Stimulated activated CD8-positive, alpha-beta memory T cell treated with anti-CD3 and anti-CD28 coated beads, Interleukin-12 subunit alpha, Interleukin-12 subunit beta, amount 100 ng/mL, for 1 hour (primary cell): ENCODE measurements around the gene XXYLT1.

ENCODE experiments used
- DNase-seq: peaks from one replicate; pipeline ENCODE4 v3.0.0-alpha.2; 2020; ENCODE audit warnings: low read depth

Gene XXYLT1

DNA sequence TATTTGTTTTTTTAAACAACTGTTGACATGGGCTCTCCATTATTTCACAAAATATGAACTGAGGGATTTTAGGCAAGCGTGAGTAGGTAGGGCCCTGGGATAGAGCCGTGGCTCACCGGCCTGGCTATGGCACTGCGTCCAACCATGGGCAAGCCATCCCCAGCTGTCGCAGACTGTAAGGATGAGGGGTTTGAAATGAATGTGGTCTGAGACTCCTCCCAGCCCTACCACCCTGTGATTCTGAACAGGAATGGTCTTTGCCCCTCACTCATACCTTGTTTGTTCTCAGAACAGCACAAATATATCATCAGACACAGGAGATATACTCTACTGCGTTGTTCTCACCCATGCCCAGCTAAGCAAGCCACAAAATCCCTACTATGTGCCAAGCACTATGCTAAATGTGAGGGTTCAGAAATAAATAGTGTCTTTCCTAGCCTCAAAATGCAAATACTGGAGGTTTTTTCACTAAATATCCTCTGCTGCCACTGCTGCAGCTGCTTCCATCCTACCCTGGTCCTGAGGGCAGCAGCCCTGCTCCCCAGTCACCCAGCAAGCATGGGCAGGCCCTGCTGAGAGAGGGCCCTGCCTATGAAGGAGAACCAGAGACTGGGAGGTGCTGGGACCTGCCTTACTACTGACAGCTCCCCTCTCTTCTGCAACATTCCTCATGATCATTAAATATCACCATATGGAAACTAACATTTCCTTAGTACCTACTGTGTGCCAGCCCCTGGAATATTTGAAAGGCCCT is 102.8 kb downstream of the XXYLT1 start:
- no peak for DNase-seq

DNA sequence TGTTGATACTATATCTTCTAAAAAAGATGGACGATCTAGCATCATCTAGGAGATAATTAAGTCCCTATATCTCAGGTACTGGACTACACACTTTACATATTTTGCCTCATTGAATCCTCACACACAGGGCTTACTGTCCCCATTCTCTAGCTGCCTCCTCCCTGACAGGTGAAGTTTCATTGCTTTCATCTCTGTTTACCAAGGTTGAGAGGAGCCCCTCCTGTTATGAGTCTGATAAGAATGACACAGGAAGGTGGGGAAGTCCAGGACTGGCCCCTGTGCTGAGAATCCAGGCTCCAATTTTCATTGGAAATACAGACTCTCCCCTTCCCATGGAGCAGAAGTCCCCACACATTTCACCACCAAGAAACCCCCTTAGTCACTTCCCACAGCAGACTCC is 105.2 kb downstream of the XXYLT1 start:
- no peak for DNase-seq

DNA sequence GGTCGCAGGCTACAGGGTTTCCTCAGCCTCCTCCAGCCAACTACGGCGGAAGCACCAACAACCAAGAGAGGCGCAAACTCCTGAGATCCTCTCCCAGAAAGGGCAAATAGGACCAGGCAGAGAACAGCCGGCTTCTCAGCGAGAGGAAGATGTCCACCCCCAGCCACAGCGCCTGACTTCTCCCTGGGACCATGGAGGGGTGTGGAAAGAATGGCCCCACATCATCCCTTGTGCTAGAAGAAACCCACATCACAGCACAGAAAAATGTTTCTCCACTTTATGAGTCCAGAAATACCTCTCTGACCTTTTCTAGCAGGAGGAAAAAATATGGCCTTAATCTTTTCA is 105.7 kb downstream of the XXYLT1 start:
- DNase-seq = no peak

DNA sequence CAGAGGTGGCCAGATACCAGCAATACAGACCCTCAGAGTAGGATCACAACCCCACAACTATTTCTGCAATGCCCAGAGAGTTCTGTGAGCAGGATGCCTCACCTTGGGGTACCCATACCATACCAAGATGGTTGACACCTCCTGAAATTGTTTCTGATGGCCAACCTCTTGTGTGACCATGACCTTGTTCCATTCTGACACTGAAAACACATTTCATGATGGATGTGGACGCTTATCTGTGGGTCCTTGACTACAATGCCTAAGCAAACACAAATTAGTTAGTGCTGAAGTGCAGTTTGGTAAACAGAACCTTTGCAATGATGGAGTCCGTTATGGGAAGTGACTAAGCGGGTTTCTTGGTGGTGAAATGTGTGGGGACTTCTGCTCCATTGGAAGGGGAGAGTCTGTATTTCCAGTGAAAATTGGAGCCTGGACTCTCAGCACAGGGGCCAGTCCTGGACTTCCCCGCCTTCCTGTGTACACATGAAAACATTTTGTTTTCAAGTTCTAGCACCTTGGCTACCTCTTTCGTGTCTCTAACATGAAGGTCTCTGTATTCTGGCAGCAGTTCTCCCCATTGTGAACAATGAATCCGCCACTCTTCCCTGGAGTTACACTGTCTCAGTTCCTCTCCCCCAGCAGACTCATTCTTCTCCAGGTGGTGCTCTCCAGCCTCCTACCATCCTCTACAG is 106.2 kb downstream of the XXYLT1 start:
- DNase-seq = no peak

DNA sequence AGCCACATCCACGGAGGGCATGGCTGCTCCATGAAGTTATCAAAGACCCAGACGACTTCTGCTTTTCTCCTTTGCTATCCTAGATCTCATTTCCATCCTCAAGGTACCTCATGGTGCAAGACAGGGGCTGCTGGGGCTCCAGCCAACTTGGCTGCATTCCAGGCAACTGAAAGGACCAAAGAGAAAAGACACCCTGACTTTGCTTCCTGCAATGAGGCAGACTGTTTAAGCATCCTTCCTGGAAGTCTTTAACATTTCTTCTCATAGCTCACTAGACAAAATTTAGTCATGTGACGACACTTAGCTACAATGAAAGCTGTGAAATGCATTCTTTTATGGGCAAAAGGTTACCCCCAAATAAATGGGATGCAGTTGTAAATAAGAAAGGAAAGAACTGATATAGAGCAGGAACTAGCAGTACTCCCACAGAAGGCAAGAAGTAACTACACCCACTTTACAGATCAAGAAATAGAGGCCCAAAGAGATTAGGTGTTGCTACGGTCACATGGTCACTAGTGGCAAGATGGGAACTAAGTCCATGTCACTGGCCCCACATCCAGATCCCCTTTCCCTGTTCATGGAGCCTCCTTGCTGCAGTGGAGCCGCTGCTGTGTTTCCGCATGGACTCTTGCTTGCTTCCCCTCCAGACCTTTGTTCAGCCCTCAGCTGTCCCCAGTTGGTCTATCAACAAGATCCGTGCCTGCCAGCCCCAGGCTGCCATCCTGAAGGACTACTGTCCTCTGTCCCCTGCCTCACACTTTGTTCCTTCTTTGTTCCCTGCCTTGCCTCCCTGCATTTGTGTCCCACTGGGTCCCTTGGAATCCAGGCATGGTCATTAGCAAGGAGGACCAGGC is 107.0 kb downstream of the XXYLT1 start:
- DNase-seq = no peak

DNA sequence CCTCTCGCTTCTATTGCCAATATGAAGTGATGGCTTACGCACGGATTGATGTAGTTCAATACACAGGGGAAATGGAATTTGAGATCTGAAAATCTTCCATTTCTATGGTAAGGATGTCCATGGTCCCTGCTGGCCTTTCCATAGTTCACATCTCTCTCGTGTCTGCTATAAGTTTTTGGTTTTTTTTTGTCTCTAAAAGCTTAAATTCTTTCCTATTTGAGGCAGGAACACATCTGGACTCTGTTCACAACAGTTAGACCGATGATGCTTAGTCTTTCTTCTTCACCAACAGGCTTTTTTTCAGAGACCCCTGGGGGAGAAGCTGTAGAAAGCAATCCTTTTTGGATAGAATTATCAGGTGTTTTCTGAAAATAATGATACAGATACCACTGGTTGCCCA is 108.1 kb downstream of the XXYLT1 start:
- DNase-seq = no peak

DNA sequence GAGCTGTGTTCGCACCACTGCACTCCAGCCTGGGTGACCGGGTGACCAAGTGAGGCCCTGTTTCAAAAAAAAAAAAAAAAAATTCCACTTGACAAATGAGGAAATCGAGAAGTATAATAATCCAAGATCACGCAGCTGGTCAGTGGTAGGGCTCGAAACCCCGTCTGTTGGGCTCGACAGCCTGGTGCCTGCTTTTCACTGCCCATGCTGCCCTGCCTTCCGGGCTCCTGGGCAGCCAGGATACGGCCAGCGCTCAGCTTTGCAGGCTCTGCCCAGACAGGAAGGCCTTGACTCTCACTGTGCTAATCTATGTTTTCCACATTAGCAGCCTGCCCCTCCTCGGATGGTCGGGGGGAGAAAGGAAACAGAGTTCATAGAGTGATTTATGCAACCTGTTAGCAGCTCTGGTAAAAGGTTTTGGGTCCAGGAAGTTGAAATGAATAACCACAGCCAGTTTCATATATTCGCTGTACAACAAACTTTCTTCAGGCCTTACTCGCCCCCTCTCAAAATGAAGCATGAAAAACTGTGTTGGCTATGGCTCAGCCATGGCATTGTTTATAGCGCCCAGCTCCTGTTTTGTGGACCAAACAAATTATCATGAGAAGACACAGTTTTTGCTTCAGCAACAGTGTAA is 108.8 kb downstream of the XXYLT1 start:
- DNase-seq = no peak

DNA sequence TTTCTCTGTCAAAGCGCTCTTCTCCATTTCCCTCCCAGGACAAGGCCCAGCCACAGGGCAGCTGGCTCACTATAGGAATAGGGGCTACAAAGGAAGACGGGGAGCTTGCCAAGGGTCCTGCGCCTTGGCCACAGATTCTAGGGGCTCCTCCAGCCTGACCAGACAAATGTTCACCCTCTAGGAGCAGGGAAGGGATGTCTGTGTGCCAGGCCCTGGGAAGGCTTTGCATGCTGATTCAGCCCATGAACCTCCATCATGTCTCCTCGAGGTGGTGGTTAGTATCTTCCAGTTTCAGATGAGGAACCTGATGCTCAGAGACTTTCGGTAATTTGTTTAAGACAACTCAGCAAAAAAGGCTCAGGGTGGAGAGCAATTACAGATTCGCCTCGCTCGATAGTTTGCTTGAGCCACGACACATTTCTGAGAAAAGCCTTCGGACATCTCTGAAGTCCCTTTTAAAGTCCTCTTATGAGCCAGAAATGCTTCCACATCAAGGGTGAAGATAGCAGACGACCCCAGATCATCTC is 110.0 kb downstream of the XXYLT1 start:
- DNase-seq = no peak

DNA sequence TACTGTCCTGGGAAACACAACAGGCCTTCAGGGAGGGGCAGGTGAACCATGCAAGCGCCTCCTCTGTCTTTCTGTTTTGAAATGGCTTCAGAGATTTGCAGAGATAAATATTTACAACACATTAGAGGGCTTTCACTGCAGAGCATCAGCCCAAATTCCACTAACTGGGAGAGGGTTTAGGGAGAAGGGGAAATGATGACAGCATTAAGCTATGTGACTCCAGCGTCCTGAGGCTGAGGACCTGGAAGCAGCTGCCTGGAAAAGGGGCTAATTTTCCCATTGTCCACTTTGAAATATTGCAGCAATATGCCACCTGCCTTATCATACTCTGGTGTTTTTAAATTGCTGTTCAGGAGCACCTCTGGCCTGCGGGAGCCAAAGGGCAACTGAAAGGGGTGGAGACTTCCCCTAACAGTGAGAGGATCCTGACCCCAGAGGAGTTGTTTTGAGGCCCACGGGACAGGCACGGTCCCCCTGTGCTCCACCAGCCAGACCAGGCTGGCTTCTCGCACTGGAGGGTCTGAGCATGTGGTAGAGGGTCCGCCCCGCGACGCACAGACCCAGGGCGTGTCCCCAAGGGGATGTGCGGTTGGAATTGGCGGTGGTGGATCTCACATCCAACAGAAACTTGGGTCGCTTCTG is 110.6 kb downstream of the XXYLT1 start:
- DNase-seq = no peak

DNA sequence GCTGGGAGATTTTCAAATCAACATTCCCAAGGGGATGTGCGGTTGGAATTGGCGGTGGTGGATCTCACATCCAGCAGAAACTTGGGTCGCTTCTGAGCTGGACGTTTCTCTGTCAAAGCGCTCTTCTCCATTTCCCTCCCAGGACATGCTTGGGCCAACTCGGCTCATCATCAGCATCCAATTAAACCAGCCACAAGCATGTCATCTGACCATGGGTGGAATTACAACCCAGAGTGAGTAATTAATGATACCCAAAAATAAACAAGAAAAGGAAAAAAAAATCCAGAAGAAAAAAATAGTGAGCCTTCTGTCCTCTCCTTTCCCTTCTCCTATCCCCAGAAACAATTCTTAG is 111.2 kb downstream of the XXYLT1 start:
- no peak for DNase-seq

DNA sequence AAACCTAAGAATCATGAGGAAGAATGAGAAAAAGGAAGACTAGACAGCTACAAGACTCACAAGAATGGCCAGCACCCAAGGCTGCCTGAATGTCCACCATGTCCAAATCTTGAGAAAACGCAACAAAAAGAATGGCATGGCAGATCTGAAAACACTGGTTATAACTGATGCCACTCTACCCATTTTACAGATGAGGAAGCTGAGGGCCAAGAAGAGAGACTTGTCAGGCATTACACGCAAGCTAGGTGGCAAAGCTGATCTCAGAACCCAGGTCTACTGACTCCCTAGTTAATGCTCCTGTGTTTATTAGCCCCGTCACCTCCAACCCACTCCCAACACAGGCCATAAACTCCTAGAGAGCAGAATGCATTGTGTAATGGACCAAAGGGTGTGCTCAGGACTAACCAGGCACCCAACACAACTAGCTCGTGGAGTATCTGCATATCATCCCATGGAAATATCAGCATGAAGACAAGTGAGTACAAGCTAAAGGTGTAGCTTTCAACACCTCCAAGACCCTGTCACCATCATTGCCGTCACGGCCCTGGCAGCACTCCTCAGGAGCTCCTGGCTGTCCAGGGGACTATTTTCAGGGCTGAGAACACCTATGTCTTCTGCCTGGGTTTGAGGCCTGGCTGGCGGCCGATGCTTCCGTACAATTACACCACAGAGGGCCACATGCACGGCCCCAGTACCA is 111.7 kb downstream of the XXYLT1 start:
- no peak for DNase-seq

DNA sequence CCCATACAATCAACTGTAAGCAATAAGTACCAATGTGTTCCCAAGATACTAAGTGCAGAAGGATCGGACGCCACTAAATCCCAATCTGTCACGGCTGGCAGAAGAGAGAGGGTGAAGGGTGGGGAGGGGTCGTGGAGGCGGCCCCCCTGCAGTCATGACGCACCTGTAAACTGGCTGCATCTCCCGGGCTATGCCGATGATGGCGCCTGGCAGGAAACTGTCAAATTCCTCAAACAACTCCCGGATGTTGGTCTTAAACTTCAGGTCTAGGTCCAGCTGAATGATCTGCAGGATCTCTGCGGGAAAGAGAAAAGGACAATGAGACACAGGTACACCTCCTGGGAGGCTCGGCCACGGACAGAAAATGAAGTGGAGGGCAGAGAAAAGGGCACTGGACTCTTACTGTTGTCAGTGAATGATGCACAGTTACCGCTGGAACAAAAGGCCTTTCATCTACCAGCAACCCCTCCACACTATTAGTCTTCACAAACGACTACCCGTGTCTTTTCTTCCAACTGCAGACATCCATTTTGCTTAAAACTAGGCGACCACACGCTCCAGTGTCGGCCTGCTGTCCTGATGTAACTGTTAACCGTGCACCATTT is 114.6 kb downstream of the XXYLT1 start:
- DNase-seq = no peak

DNA sequence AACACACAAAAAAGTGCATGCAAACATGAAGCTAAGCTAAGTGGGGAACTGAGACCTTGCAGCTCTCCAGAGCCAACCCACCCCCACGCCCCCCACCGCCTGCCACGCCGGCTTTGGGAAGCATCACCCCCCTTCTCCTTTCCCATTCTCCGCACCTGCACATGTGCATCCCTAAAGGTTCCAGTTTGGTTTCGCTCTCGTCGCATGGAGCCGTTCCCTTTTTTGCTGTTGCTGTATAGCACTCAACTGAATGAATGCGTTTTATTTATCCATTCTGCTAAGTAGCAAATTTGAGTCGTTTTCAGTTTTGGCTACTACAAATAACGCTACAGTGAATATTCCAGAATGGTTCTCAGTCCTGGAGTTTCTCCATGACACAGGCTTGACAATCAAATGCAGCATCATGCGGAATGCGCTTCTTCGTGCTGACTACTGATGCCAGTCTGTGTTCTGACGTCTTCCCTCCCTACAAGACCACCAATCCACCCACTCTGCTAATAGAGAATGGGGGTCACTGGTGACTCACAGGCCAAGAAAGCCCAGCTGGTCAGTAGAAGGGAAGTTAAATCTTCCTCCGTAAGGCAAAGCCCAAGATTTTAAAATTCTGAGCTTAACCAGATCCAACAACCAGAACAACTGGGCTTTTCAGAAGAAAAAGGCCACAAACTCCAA is 115.3 kb downstream of the XXYLT1 start:
- DNase-seq = no peak

DNA sequence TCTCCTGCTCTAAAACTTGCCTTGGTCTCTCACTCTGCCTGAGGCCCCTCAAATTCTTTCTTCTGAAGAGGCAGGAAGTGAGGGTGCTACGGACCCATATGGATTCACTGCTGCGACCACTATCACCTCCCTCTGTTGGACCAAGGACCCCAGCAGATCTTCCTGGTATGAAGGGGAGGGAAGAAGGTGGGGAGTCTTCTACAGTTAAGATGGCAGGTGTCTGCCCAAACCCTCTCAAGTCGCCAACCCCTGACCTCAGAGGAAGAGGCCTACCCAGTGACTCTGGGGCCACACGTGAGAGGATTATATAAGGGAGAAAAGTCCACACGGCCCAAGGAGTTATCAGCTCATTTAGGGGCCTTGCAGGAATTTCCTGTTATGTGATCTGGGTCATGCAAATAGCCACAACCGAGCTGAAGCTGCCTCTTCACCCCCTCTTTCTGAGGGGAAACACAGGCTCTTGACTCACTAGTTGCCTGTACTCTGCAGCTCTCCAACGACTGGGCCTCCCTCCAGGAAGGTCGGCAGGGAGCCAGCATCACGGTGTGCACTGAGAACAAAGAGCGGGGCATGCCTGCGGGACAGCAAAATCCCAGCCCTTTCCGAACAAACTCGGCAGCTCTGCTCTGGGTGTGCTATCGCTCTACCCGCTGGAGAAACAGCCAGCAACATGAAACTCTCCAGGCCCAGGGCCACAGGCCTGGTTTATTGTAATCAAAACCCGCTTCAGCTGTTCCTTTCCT is 116.0 kb downstream of the XXYLT1 start:
- DNase-seq = no peak

DNA sequence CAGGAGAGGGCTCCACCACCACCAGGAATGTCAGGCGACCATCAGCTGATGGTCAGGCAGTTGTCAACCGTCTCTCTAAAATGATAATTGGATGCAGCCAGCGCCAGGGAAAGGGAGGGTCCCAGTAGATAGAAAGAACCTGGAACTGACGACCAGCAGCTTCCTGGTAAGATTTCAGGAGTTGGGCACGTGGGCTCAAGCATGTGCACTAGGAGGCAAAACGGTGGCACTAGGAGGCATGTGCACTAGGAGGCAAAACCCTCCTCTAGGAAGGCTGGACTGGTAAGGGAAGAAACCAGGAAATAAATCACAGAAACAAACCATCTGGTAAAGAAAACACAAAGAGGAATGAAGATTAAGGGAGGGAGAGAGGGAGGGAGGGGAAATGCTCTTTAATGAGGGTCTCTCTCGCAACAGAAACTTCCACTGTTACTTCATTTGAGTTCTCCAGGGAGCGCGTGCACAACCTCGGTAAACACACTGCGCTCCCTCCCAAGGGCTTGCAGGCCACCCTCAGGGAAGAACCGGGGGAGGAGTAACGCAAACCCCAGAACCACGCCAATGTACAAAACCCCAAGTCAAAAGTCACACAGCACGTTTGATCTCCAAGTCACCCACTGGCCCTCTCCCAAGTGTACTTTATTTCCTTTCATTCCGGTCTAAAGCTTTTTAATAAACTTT is 116.7 kb downstream of the XXYLT1 start:
- no peak for DNase-seq

DNA sequence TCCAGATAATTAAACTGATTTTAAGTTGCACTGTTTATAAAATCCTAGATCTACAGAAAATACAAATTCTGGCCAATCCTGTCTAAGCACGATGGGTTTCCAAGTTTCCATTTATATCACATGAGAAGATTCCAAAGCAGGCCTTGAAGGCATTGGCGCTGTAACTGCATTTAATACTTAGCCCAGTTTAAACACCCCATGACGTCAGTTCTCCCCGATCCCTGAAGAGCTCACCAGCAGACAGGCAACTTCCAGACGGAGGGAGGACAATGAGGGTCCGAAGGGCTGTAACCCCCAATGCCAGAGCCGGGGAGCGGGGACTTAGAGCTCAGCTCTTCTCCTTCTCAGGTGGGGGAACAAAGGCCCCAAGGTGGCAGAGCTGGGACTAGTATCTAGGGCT is 117.3 kb downstream of the XXYLT1 start:
- DNase-seq = no peak

DNA sequence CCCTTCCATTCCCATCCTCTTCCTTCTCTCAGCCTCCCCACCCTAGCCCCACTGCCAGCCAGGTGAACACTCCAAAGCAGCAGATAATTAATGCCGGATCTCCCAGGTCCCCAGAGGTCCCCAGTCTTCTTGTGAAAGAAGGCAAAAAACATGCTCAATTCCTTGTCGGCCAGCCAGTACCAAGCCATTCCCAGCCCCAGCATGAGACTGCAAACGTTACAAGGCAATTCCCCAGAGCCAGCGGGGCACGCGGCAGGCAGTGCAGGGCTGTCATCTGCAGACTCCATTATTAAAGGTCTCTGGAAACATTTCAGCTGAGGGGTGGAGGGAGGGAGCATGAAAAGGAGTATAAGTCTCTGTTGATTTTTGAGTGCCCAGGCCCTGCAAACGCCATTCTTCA is 117.8 kb downstream of the XXYLT1 start:
- DNase-seq = no peak

DNA sequence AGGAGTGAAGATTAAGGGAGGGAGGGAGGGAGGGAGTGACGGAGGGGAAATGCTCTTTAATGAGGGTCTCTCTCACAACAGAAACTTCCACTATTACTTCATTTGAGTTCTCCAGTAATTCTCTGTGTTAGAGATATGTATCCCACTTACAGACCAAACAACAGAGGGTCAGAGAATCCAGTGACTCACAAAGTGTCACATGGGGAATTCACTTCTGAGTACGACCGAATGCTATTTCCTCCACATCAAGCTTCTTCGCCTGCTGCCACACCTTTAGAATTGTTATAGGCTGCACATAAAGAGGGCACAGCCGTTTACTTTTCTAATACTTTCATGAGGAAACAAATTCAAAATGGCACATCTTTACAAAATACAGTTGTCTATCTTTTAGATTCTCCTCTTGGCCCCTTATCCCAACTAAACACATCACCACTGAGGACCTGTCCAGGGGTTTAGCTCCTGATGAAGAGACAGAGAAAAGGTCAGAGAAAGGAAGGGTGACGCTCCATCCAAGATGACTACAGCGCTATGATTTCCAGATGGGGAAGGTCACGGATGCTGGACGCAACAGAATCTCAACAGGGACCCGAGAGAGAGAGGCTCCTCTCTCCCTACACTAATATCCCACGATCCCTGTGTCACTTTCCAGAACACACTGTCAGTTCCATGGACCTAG is 119.0 kb downstream of the XXYLT1 start:
- no peak for DNase-seq
